Osteoblast (primary cell): Measurements from ENCODE around the gene H6PD. TPM values are rescaled to one million over a fixed set of nuclear protein-coding genes. Genes with fewer than 3 reads are reported as not detected.
"Not testable (repeated sequence)": the region's sequence is repeated elsewhere in the genome, so short reads cannot be mapped to it uniquely, and the experiment has no call there.

Experiments
- DNase-seq: peaks from one replicate; pipeline ENCODE4 v3.0.0; 2011; ENCODE audit warnings: low spot score, mixed read lengths; ENCODE audit not compliant: insufficient read length; ENCODE audit errors: missing footprints
- H2AFZ ChIP-seq: 2 replicates; pipeline ENCODE4 v1.6.0; 2011; ENCODE audit warnings: mild to moderate bottlenecking, low read length
- H3K27ac ChIP-seq: 2 replicates; pipeline ENCODE4 v1.5.1; 2011; ENCODE audit warnings: mild to moderate bottlenecking, low read depth, low read length, moderate library complexity
- H3K27me3 ChIP-seq: 2 replicates; pipeline ENCODE4 v1.6.0; 2012; ENCODE audit warnings: mild to moderate bottlenecking, control low read depth, inconsistent platforms, low read length, moderate library complexity; ENCODE audit not compliant: insufficient read depth
- H3K36me3 ChIP-seq: 2 replicates; pipeline ENCODE4 v1.5.1; 2011; ENCODE audit warnings: mild to moderate bottlenecking, low read length, control low read depth, moderate library complexity; ENCODE audit not compliant: insufficient read depth
- H3K4me1 ChIP-seq: 2 replicates; pipeline ENCODE4 v1.5.1; 2011; ENCODE audit warnings: mild to moderate bottlenecking, low read length, control low read depth, moderate library complexity; ENCODE audit not compliant: insufficient read depth
- H3K4me2 ChIP-seq: 2 replicates; pipeline ENCODE4 v1.6.0; 2011; ENCODE audit warnings: mild to moderate bottlenecking, low read length; ENCODE audit not compliant: insufficient read depth
- H3K4me3 ChIP-seq: fragments of 200-600 bp; sonication (generic); 3 replicates; pipeline ENCODE4 v1.5.1; 2012; ENCODE audit warnings: mild to moderate bottlenecking, low read length, inconsistent platforms; ENCODE audit not compliant: insufficient read depth
- H3K79me2 ChIP-seq: 2 replicates; pipeline ENCODE4 v1.6.0; 2012; ENCODE audit warnings: mild to moderate bottlenecking, low read length, control low read depth, inconsistent platforms; ENCODE audit not compliant: insufficient read depth
- H3K9me3 ChIP-seq: 2 replicates; pipeline ENCODE4 v1.5.1; 2011; ENCODE audit warnings: low read depth, low read length, control low read depth
- H4K20me1 ChIP-seq: 2 replicates; pipeline ENCODE4 v1.6.0; 2012; ENCODE audit warnings: mild to moderate bottlenecking, low read length, control low read depth; ENCODE audit not compliant: insufficient read depth
- CTCF ChIP-seq: IDR thresholded peaks from 2 replicates; pipeline ENCODE4 v1.5.1; 2011; ENCODE audit warnings: mild to moderate bottlenecking, low read depth, low read length, moderate library complexity; ENCODE audit errors: extremely low read depth
- total RNA-seq: library from RNA; depleted of rRNA; stranded (reverse); fragments of >200 nt; gene quantifications from 2 replicates; pipeline ENCODE4 v1.2.3, GENCODE V29; 2012

H6PD gene
- total RNA-seq, 1 donor, result 51.4 TPM

GRCh38 chr1:9296850-9297249 is 62.3 kb downstream of the H6PD start:
- peaks cover 58% of the 10 kb centered on the region for H4K20me1 ChIP-seq

GRCh38 chr1:9297831-9298230 is 63.3 kb downstream of the H6PD start:
- Histone ChIP-seq H3K4me1 (peaks cover 38% of the 10 kb centered on the region), H3K4me2 (no peak overlapping the region), H3K9me3 (no peaks in the 10 kb centered on the region), H2AFZ (no peak overlapping the region), H3K79me2 (peaks cover 90% of the 10 kb centered on the region), H3K4me3 (no peak overlapping the region), H3K36me3 (peaks cover 5% of the 10 kb centered on the region), H3K27me3 (no peaks in the 10 kb centered on the region), H3K27ac (no peak overlapping the region), H4K20me1 (peaks cover 67% of the 10 kb centered on the region)
- peak; percentile 22 for DNase-seq
- TF ChIP-seq CTCF, result no peak

More at GRCh38 chr1:9296850-9297249, 62.3 kb downstream of the H6PD start:
- peaks cover 80% of the 10 kb centered on the region for H3K79me2 ChIP-seq
- no peaks in the 10 kb centered on the region for H3K27me3 ChIP-seq
- peaks cover 36% of the 10 kb centered on the region for H3K4me1 ChIP-seq
- H3K36me3 ChIP-seq, result peaks cover 5% of the 10 kb centered on the region
- H2AFZ ChIP-seq, result no peak overlapping the region
- DNase-seq, result no peak
- H3K4me3 ChIP-seq, result no peak overlapping the region
- H3K4me2 ChIP-seq, result no peak overlapping the region
- no peak overlapping the region for H3K27ac ChIP-seq
- H3K9me3 ChIP-seq, result no peaks in the 10 kb centered on the region
- TF ChIP-seq CTCF, result no peak

- no peak overlapping the region for H3K27ac ChIP-seq
- H3K79me2 ChIP-seq, result peaks cover 93% of the 10 kb centered on the region
- H3K9me3 ChIP-seq, result no peaks in the 10 kb centered on the region
- H3K36me3 ChIP-seq, result peaks cover 5% of the 10 kb centered on the region
- H2AFZ ChIP-seq, result no peak overlapping the region
- peaks cover 42% of the 10 kb centered on the region for H3K4me1 ChIP-seq
- no peak overlapping the region for H3K4me3 ChIP-seq
- H4K20me1 ChIP-seq, result peaks cover 71% of the 10 kb centered on the region
- no peaks in the 10 kb centered on the region for H3K27me3 ChIP-seq
- TF ChIP-seq CTCF, result no peak
- DNase-seq, result no peak
- H3K4me2 ChIP-seq, result no peak overlapping the region
These were observed 63.7 kb downstream of the H6PD start for GRCh38 chr1:9298282-9298681.

GRCh38 chr1:9299571-9300541 is 65.3 kb downstream of the H6PD start:
- Histone ChIP-seq H3K27ac (peak overlapping the region; percentile 50), H3K4me1 (peaks cover 35% of the 10 kb centered on the region), H4K20me1 (peaks cover 75% of the 10 kb centered on the region), H3K79me2 (peaks cover 95% of the 10 kb centered on the region)
- H3K9me3 ChIP-seq, H3K36me3 ChIP-seq, H3K27me3 ChIP-seq, H3K4me2 ChIP-seq, H3K4me3 ChIP-seq, H2AFZ ChIP-seq: not testable (repeated sequence)
- peak; percentile 64 for DNase-seq
